NCI-H82 treated with DMSO at 0.1 percent for 48 hours (cell line): Measurements from ENCODE around the gene SECISBP2.

ENCODE experiments used
- DNase-seq: peaks from one replicate; lab custom pipeline; 2025; ENCODE audit not compliant: unreplicated experiment; lab: John Stamatoyannopoulos, UW

The SECISBP2 gene

DNA sequence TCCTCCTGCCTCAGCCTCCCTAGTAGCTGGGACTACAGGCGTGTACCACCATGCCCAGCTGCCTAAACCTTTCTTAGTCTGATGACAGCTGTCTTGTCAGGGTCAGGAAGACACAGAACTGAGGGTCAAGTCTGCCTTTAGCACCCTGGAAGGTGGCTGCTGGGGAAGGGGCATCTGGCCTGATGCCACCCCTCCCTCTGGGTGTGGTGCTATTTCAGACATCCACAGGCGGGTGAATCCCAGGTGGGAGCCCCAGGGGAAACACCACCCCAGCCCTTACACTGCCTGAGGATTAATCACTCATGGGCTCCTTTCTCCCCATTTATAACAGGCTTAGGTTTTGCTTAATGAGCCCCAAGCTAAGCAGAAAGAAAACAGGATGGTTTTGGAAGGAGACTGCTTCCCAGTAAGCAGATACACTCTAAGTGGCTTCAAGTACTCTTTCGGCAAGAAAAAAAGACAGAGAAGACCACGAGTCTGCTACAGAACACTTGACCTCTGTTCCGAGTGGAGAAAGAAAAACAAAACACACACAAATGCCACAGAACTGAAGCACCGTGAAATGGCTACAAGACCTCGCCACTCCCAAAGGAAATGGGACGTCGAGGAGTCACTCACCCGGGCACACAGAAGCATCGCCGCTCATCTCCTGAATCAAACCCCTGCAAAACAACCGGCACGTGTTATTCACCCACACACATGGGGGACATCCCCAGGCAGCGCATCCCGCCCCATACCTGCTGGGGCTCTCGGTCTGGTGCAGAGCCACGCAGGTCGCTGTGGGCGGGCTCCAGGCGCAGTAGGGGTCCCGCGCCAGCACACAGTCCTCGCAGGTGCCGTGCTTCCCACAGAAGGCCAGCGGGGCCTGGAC, 62.4 kb downstream of the SECISBP2 start:
- DNase-seq = peak; percentile 6

DNA sequence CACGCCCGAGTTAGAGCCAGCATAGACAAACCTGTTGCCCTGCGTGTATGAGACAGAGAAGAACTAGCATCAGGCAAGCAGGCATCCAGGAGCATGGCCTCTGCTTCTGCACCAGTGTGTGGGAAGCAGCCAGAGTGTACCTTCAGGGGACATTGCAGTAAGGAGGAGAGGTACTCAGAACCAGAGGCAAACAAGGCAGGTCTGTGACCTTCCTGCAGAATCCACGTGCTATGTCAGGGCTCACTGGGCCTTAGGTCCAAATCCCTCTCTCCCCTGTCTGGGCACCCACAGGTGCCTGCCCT, 63.0 kb downstream of the SECISBP2 start:
- no peak for DNase-seq

DNA sequence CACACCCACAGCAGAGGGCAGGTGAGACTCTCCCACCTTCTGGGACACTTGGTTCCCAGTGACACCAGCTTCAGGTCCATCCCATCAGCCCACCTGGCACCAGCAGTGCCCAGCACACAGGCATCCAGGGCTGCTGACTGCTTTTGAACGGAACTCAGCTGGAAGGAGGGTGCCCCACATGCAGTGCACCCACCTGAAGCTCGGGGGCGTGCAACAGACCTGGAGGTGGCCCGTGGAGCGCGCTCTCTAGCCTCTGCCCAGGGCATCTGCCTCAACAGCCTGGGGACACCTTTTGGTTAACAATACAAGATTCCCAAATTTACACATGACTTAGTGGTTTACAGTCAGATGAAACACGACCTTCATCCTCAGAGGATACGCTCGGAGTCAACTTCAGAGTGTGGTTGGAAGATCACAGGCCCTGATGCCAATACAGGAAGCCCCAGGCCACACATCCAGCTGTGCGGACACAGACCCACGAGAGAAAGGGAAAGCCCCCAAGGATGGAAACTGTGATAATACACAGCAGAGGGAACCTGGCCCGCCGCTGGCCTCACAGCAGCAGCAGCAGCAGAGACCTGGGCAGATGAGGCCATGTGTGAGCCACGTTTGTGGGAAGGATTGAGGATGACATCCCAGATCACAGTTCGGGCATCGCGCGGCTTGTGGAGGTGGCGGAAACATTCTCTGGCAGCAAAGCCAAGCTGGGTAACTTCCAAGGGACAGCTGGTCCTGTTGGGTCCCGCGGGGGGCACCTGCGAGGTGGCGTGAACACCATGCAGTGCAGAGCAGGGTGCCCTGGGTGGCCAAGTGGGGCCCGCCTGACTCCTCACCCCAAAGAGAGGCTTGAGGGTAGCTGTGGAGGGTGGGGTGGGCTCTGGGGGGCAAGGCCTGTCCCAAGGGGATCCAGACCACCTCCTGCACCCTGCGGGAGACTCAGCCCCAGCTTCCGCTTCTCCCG, 64.0 kb downstream of the SECISBP2 start:
- no peak for DNase-seq

DNA sequence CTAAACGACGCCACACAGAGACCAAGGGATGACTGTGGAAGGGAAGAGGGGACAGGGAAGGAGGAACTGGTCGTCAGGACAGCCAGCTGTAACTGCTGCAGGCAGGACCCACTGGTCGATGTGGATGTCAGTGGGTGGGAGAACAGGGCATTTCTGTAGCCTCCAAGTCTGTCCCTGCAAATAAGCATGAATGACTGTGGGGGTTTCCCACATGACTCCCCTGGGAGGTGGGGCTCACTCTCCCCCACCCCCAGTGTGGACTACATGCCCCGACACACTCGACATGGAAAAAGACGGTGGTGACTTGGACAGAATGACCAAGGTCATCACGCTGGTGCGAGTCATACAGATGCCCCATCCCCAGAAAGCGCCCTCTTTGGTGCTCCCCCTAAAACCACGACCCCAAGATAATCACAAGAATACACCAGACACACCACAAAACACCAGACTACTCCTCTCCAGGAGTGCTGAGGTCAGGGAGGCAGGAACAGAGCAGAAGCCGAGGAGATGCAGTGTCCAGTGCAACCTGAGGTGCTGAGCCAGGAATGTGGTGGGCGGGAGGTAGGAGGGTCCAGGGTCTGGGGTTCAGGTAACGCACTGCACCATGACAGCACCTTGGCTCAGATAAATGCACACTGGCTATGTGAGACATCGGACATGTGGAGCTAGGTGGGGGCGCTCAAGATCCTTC, 64.9 kb downstream of the SECISBP2 start:
- DNase-seq = no peak

DNA sequence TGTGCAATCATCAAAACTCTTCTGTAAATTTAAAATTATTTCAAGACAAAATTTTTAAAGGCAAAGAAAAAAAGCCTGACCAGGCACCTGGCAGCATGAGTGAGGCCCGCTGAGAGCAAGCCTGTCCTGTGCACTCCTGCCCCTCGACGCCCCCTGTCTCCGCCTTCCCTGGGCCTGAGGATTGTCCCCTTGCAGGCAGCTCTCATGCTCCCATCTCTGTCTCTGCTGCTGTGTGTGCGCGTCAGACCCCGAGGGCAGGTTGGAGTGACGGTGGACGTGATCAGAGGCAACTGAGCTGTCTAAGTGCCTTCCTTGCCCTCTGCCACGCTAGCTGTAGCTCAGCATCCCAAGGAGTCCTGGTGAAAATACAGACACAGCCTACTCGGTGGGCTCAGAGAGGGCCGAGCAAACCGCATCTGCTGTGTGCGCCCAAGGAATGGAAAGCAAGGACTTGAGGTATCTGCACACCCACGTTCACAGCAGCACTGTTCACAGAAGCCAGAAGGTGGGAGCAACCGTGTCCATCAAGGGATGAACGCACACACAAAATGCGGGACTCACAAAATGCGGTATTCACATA, 65.5 kb downstream of the SECISBP2 start:
- no peak for DNase-seq

DNA sequence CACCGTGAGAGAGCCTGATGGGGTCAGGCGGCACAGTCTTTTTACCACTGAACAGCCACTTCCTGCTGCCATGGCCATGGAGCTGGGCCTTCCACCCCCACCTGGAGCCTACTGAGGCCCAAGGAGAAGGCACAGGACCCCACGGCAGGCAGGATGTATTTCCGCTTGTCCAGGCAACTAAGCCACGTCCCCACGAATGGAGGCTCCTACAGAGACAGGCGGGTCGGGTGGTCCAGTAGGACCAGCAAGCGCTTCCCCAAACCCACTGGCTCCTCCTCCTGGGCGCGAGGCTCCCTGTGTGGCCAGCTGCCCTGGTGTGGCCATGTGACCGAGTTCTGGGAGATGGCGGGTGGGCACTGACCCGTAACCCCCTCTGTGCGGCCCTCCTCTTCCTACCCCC, 66.5 kb downstream of the SECISBP2 start:
- DNase-seq = no peak

DNA sequence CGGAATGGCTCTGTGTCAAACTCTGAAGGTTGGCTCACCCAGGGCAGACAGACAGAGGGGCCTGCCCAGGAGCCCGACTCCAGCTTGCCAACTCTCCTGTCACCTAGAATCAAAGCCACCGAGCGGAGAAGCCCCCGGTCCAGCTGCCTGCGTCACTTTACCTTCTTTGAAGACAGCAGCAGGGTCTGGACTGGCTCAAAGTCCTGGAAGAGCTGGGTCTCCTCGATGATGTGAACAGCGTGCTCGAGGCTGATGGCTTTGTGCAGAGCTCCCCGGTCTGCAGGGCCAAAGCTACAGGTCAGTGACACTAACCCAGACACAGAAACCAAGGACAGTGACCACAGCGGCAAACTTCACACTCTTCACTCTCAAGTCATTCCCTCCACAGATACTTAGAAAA, 67.9 kb downstream of the SECISBP2 start:
- no peak for DNase-seq

DNA sequence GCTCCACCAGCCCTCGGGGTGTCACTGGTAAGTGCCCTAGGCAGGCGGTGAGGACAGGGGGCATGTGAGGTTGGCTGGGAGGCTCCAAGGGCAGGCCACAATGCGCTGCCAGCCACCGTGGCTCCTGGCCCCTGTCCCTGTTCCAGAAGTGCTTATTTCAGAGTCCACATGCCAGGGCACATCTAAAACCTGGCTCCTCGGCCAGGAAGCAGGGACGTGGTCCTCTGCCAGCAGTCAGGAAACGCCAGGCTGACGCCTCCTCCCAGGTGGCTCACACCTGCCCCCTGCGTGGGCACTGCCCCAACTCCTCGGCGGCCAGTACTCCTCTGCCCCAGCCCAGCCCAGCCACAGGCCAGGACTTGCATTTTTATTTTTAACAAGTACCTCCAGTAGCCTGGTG, 68.5 kb downstream of the SECISBP2 start:
- no peak for DNase-seq

DNA sequence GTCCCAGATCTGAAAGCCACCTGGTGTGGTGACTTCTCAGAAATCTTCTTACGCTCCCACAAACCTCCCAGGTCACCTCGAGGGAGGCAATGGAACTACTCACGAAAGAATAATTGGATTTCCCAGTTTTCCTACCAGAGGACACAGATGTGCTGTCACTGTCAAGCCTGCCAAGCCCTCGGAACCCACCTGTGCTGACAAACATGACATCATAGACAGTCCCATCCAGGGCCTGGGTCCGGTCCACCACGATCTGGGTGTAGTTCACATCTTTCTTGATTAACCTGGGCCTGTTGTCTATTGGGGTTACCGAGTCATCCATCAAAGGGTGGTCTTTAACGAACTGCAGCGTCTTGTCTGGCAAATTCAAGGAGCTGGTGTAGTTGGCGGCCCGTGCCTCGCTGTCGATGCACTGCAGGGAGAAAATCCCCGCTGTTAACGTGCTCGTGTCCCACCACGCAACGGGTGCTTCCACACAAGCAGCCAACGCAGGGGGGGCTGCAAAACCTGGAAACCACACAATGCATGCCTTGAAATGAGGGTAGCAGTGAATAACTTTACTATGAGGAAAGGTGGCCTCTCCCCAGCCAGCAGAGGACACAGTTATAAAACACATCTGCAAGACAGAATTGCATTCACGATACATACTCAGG, 69.0 kb downstream of the SECISBP2 start:
- no peak for DNase-seq

DNA sequence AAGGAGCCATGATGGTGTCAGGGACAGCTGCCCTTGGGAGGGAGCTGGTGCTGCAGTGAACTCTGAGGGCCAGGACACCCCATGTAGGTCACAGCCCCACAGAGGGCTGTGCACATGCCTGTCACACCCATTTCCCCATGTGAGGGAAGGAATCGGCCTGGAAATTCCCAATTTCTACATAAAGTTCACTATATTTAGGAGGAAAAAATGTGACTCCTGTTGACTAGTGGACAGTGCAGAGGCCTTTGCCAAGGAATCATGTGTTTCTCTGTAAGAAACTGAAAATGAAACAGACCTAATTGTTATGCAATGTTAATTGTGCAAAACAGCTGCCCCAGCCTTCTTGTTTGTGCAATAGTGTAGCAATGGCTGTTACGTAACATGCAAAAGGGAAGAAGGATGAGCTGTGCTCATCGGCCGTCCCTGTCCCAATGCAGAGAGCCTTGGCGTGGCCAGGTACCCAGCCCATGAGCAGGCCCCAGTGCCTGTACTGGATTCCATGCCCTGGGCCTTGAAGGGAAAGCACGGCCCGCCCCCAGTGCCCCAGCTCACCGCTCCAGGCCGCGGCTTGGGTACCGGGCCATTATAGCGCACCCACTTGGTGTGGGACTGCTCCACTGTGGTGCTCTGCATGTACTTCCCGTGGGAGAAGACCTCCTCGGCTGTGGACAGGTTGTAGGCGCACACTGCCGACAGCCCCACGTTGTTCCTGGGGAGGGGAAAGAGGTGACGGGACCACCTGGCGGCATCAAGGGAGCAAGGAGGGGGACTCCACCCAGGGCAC, 70.0 kb downstream of the SECISBP2 start:
- no peak for DNase-seq

DNA sequence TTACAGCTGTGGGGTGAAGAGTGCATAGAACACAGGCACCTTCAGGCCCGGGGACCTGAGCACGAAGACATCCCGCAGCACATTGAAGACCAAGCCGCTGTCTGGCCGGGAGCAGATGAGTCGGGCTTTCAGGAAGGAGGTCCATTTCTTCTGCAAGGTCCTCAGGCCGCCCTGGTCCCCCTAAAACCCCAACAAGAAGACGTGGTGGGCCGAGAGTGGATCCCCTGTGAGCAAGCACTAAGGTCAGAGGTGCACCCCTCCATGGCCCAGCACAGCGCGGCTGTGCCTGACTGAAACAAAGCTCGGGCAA, 70.5 kb downstream of the SECISBP2 start:
- no peak for DNase-seq

DNA sequence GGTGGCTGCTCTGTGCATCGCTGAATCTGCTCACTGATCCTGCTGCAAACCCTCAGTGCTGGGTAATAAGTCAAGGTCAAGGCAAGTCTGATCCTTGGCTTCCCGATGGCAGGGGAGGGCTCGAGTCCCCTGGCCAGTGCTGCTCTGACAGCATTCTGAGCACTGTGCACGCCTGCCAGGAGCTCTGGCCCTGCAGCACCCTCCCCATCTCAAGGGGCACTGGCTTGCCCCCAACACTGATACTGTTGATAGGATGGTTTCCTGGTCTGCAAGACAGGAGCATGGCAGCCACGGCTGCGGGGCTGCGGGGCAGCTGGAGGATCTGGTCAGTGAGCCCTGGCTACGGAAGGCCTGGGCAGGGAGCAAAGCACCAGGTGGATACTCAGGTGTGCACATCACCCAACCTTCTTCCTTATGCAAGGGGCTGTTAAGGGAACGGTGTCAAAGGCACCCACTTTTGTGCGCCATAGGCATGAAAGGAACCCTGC, 71.8 kb downstream of the SECISBP2 start:
- no peak for DNase-seq

DNA sequence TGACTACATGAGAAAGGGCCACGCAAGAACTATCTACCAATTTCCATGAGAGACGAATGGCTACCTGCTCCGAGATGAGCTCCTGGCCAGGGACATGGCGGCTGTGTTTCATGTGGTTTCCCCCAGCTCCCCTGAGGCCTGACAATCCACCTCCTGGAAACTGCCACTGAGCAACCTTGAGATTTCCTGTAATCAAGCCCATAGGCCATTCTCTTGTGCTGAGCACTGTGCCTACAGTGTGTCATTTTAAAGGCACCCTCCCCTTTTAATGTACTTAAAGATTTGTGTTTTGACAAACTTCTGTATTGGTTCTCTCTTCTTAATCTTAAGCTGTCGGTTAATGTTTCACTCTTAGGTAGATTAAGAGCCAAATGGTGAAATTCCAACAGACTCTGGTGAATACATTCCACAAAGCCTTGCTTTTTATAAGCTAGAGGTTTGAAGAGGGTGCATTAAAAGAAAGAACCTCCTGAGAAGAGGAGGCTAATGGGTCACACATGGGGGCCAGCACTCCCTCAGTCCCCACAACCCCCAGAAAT, 72.3 kb downstream of the SECISBP2 start:
- no peak for DNase-seq

DNA sequence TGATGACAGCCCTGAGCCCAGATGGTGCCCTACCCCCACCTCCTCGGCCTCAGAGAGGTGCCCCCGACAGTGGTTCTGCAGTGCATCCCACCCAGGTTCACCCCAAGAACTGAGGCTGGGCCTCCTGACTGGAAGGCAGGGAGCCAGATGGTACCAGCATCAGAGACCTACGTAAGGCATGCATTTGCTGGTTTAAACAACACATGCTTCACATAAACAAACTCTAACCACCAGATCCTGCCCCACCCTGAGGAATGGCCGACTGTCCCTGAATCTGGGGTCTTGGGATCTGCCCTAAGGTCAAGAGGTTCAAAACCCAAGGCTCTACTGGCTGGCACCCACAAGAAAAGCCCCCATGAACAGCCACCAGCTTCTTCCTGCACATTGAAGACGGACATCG, 73.3 kb downstream of the SECISBP2 start:
- no peak for DNase-seq

DNA sequence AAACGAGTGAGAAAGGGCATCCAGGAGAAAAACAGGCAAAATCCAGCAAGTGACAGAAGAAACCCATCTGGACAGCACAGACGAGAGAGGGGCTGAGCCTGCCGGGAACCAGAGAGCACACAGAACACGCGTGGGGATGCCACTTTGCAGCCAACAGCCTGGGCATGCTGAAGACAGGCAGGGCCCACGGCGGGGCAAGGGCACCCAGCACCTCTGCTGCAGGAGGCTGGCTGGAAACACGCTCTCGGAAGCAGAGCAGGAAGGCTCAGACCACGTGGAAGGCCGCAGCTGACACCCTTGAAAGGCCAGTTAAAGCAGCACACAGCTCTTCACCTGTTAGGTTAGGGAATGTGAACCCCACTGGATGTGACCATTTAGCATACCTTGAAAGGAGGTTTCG, 76.1 kb downstream of the SECISBP2 start:
- no peak for DNase-seq

DNA sequence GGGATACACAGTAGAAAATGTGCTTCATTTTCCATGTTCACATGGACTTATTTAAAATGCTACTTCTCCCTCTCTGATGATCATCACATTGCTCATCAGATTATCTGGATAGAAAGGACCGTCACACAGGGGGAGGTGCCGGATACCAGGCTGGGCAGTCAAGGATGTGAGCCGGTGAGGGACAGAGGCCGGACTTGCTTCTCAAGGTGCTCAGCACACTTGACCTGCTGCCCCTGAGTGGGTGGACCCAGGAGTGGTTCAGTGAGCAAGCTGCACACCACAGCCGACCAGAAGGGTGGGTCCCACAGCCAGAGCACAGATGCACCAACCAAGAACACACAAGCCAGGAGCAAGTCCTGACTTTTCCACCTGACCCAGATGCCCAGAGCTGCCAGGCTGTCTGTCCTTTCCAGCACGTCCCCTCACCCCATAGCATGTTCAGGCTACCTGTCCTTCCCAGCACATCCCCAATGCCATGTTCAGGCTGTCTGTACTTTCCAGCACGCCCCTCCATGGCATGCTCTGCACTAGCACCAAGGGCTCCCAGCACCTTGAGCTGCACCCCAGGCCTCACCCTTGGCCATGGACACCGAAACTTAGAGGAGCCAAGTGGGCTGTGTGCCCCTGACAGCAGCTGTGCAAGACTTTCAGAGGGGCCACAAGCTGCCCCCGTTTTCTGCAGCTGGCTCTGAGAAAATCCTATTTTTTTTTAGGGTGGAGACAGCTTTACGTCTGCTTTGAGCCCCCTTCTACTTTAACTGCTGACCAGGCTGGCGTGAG, 77.8 kb downstream of the SECISBP2 start:
- DNase-seq = no peak

DNA sequence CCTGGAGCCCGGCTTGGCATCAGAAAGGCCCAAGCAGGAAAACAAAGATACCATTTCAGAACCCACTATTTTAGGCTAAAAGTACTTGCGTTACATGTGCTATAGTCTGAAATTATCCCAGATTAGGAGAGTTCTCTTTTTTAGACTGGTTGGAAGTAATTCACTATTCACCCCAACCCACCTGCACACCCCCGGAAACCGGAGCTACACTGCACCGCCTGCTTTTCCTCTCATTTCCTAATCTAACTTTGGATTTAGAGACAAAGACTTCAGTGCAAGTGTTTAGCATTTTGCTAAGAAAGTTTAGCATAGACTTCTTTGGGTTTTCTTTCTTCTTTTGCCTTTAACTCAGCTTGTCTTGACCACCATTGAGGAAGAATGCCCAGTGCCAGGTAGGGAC, 79.2 kb downstream of the SECISBP2 start:
- DNase-seq = no peak

DNA sequence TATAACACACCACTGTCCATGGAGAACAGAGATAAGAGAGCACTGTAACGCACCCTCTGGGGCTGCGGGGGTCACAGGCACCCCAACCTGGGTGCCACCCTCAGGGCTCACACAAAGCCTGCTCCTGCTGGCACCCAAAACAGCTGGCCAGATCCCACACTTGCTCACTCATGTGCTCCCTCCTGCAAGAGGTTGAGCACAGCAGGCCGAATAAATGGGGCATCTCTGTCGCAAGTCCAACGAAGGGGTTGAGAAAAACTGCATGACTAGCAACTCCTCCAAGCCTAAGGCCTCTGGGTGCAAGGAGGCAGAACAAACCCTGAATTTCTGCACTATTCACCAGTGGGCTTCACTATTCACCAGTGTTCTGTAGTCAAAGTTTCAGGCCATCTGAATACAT, 80.3 kb downstream of the SECISBP2 start:
- no peak for DNase-seq
